ENCODE results near the gene SKI.

The SKI gene

DNA sequence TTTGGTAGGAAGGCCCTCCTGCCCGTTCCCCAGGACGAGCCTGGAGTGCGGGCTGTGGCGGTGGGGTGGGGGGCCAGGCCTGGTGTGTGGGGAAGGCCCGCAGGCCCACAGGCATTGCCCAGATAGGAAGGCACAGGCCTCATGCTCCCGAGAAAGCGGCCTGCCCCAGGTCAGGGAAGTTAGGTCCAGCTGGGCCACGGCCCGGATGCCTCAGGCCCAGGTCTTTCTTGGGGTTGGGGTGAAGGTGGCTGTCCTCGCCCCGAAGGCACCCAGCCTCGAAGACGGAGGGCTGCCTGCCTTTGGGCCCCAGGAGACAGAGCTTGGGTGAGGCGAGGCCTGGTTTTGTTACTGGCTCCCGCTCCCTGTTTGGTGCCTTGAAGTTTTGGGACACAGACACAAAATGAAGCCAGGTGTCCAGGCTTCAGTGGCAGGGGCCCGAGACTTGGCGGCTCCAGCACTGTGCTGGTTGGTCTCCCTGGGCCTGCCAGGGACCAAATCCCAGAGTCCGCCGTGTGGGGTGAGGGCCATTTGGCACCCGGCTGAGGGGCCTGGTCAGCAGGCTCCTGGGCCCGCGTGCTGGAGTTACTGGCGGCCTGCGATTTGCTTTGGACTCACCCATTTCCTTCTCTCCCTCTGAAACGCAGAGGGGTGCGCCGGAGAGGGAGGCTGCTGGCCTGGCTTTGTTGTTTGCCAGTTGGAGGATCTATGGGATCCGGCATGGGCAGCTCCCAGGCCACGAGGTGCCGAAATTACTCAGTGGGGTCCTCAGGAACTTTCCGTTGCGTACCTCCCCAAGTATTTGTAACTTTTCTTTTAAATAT is 2.0 kb downstream of the SKI start:
- DNase-seq (ENCODE audit: low read depth in 2 of 2): no peak

GRCh38 chr1:2230781-2231531 is 2.8 kb downstream of the SKI start:
- no peak for DNase-seq (ENCODE audit: low read depth in 2 of 2)

- DNase-seq (ENCODE audit: low read depth in 2 of 2): no peak
Observed at GRCh38 chr1:2231532-2232254, 3.6 kb downstream of the SKI start.

DNA sequence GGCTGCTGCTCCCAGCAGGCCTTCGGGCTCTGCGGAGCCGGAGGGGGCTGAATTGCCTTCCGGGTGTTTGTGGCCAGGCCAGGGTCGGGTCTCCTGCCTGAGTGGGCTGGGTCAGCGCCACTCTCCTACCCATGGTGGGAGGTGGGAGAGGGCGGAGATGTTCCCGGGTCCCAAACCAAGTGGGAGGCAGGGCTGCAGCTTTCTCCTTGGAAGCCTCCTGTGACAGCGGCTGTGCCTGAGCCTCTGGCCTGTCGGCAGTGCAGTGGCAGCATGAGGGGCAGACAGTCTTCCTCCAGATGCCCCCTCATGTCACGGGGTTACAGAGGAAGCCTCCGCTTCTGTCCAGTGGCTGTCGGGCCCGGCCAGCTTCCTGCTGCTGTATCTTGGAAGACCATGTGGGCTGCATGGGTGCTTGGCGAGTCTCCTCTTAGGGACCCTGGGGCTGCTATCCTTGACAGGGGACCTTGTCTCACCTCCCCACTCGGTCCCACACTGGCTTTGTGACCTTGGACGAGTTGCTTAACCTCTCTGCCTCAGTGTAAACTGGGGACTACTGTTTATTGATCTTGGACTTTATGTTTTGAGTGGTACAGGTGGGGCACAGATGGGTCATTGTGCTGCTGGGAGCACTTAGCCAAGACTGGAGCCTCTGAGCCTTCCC is 4.3 kb downstream of the SKI start:
- no peak for DNase-seq (ENCODE audit: low read depth in 2 of 2)

GRCh38 chr1:2232916-2233438 is 4.9 kb downstream of the SKI start:
- DNase-seq (ENCODE audit: low read depth in 2 of 2): no peak

DNA sequence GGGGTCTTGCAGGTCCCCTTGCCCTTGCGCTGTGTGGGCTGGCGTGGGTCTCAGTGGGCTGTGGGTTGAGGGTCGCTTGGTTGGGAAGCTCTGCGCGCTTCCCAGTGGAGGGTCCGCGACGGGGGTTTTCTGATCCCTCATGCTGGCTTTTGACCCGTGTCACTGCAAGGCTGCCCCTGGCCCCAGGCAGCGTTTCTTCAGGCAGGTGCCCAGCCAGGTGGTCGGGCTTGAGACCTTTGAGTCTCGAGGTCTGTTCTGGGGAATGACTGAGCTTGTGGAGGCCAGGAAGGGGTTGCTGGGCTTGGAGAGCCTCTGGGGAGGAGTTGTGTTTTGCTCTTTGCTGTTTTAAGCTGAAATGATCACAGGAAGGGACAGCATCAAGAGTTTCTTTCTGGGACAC is 5.3 kb downstream of the SKI start:
- DNase-seq (ENCODE audit: low read depth in 2 of 2): no peak

- DNase-seq (ENCODE audit: low read depth in 2 of 2): peak in 1 of 2 donors; percentile 47
Observed at GRCh38 chr1:2233997-2234761, 6.1 kb downstream of the SKI start.

DNA sequence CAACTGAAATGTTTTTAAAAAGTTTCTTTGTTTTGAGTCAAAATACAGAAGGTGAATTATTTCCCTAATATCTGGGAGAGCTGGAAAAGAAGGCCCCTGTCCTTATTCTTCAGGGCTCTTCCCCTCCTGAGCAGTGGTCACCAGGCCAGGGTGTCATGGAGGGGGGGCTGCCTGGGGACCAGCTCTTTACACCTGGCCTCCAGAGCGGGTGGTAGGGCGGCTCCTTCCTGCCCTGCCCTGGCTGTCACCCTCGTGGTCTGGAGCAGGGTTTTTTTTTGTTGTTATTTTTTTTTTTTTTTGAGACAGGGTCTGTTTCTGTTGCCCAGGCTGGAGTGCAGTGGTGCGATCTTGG is 6.6 kb downstream of the SKI start:
- DNase-seq (ENCODE audit: low read depth in 2 of 2): no peak

GRCh38 chr1:2235300-2235998 is 7.3 kb downstream of the SKI start:
- DNase-seq (ENCODE audit: low read depth in 2 of 2): no peak

GRCh38 chr1:2236695-2237677 is 8.9 kb downstream of the SKI start:
- DNase-seq (ENCODE audit: low read depth in 2 of 2): no peak

- DNase-seq (ENCODE audit: low read depth in 2 of 2): no peak
Observed at GRCh38 chr1:2237773-2238172, 9.7 kb downstream of the SKI start.

- DNase-seq (ENCODE audit: low read depth in 2 of 2): no peak
Observed at GRCh38 chr1:2238361-2239012, 10.4 kb downstream of the SKI start.

DNA sequence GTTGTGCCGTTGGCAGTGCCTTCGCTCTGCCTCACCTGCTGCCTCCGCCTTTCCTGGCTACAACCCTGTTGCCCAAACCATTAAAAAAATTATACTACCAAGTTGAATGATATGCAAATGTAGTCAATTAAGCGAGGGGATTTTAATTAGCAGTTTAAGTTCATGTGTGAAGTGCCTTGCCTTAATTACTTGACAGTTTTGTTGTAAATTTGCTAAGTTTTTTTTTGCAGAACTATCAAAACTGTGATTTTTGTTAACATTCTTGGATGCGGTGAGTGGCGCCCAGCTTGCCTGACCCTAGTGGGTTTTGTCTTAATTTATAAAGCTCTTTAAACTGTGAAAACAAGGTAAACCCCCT is 10.9 kb downstream of the SKI start:
- DNase-seq (ENCODE audit: low read depth in 2 of 2): no peak

DNA sequence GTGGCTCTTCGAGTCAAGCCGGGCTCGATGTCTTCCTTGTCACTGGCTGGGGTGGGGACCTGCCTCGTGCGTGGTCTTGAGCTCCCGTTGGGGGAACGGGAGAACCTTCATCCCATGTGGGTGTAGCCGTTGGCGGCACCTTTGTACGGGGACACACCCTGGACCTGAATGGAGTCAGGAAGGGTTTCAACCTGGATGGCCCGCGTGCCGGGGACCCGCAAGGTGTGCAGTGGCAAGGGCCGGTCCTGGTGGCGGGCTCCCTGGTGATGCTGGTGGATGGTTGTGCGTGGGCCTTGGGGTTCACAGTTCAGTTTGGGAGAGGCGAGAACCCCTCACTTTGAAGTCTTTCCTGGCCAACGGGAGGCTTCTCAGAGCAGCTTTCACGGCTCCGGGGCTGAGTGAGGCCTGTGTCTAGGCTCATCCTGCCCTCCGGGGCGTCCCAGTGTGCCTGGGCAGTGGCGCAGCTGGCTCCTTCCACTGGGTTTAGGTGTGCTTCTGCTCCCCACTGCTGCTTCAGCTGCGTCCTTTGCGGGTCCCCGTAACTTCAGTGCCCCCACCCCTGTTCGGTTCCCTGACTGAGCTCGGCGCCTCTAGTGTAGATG is 11.4 kb downstream of the SKI start:
- DNase-seq (ENCODE audit: low read depth in 2 of 2): no peak

- no peak for DNase-seq (ENCODE audit: low read depth in 2 of 2)
Observed at GRCh38 chr1:2240270-2241156, 12.4 kb downstream of the SKI start.

GRCh38 chr1:2241820-2242219 is 13.7 kb downstream of the SKI start:
- no peak for DNase-seq (ENCODE audit: low read depth in 2 of 2)
